ES-I3 (cell line): Measurements from ENCODE around the gene MTX3.

Experiments
- H3K36me3 ChIP-seq: 2 replicates; pipeline ENCODE4 v1.6.1; 2013; ENCODE audit warnings: mild to moderate bottlenecking, low read length, control low read depth, moderate library complexity; ENCODE audit not compliant: insufficient read depth
- H3K4me1 ChIP-seq: 2 replicates; pipeline ENCODE4 v1.6.1; 2013; ENCODE audit warnings: mild to moderate bottlenecking, control low read depth, low read length; ENCODE audit not compliant: insufficient read depth
- H3K9ac ChIP-seq: 2 replicates; pipeline ENCODE4 v1.6.1; 2013; ENCODE audit warnings: low read depth, mild to moderate bottlenecking, low read length, moderate library complexity
- H3K9me3 ChIP-seq: 2 replicates; pipeline ENCODE4 v1.6.1; 2013; ENCODE audit warnings: mild to moderate bottlenecking, low read length, moderate library complexity; ENCODE audit not compliant: control insufficient read depth, insufficient read depth

The MTX3 gene

GRCh38 chr5:79934681-79935080 lies 56.4 kb downstream of the MTX3 start:
- peaks cover 5% of the 10 kb centered on the region; the same call in 1 of the 2 replicates for H3K4me1 ChIP-seq
- no peaks in the 10 kb centered on the region; the same call in 1 of the 2 replicates for H3K9me3 ChIP-seq
- no peak overlapping the region for H3K9ac ChIP-seq
- no peaks in the 10 kb centered on the region for H3K36me3 ChIP-seq

GRCh38 chr5:79932510-79933504 lies 58.3 kb downstream of the MTX3 start:
- Histone ChIP-seq H3K4me1 (no peaks in the 10 kb centered on the region), H3K36me3 (no peaks in the 10 kb centered on the region), H3K9ac (no peak overlapping the region), H3K9me3 (no peaks in the 10 kb centered on the region; the same call in 1 of the 2 replicates)

- Histone ChIP-seq H3K4me1 (no peaks in the 10 kb centered on the region), H3K9me3 (no peaks in the 10 kb centered on the region; the same call in 1 of the 2 replicates), H3K36me3 (no peaks in the 10 kb centered on the region), H3K9ac (no peak overlapping the region)
These were observed 59.2 kb downstream of the MTX3 start for GRCh38 chr5:79931866-79932265.

GRCh38 chr5:79931409-79931808 lies 59.7 kb downstream of the MTX3 start:
- Histone ChIP-seq H3K4me1 (no peaks in the 10 kb centered on the region; the same call in 1 of the 2 replicates), H3K9ac (no peak overlapping the region), H3K36me3 (no peaks in the 10 kb centered on the region), H3K9me3 (no peaks in the 10 kb centered on the region; the same call in 1 of the 2 replicates)

GRCh38 chr5:79929095-79929494 lies 62.0 kb downstream of the MTX3 start:
- Histone ChIP-seq H3K9ac (no peak overlapping the region), H3K4me1 (no peaks in the 10 kb centered on the region; the same call in 1 of the 2 replicates), H3K9me3 (no peaks in the 10 kb centered on the region; the same call in 1 of the 2 replicates), H3K36me3 (no peaks in the 10 kb centered on the region)
